Middle frontal gyrus (tissue), 1 donor: Measurements from ENCODE around the gene SLC2A4RG.

Source experiments
- DNase-seq: peaks from one replicate; pipeline ENCODE4 v3.0.0-alpha.2; 2015; ENCODE audit warnings: low spot score; ENCODE audit errors: extremely low spot score

SLC2A4RG gene

GRCh38 chr20:63752411-63753101 lies 13.0 kb downstream of the SLC2A4RG start:
- DNase-seq = no peak

GRCh38 chr20:63753381-63753780 lies 13.8 kb downstream of the SLC2A4RG start:
- no peak for DNase-seq

DNA sequence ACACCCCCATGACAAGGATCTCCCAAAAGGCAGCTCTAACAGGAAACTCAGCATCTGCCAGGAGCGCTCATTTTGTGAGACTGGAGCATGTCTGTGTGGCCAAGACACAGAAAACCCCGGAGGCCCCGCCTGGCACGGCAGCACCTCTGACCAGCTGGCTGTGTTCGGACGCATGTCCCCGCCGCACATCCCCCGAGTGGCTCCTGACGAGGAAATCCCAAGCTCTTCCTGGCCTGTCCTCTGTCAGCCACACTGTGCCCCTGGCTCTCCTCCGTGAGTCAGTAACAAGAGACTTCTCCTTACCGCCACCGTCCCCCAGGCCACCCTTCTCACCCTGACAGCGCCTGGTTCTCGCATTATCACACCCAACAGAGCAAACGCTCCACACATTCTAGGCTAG lies 14.4 kb downstream of the SLC2A4RG start:
- DNase-seq = no peak

DNA sequence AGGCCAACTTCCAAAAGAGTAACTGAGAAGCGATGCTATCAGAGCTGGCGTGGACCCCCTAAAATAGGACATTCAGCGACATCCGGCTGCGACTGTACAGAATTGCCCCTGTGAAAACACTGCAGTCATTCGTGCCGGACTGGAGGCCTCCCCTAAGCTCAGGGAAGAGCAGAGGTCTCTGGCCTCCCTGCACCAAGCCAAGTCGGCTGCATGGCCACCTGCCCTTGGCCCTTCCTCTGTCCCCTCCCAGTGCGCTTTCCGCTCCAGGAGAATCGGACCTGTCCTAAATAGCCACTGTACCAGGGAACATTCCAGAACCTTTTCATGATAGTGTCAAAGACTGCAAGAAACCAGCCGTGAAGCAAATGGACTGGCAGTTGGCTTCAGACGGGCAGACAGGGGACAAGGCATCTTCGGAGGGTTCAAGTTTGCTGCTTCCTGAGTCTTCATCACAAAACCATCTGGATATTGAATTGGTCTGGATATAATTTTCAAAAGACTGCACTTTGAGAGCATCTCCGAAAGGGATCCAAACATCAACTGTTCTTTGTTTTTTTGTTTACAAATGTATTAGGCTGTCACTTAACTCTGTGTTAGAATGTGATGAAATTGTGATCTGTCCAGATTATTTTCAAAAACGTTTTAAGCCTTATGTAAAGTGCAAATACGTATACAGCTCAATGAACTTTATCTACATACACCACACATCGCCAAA lies 16.5 kb downstream of the SLC2A4RG start:
- DNase-seq = no peak

DNA sequence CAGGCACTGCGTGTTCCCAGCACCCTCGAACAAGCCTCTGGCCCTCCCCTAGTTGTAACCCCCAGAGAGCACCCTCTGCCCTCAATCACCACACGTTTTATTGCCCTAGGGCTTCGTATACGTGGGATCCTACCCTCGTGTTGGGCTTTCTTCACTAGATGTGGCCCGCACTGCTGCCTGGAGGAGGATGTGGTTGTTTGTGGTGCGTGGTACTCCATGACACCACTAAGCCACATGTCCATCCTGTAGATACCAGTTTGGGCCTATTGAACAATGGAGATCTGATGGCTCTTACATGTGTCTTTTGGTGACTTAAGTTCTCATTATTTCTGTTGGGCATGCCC lies 17.0 kb downstream of the SLC2A4RG start:
- no peak for DNase-seq

GRCh38 chr20:63758152-63758551 lies 18.6 kb downstream of the SLC2A4RG start:
- no peak for DNase-seq

- no peak for DNase-seq
Measured at GRCh38 chr20:63759377-63759901, 19.9 kb downstream of the SLC2A4RG start.

DNA sequence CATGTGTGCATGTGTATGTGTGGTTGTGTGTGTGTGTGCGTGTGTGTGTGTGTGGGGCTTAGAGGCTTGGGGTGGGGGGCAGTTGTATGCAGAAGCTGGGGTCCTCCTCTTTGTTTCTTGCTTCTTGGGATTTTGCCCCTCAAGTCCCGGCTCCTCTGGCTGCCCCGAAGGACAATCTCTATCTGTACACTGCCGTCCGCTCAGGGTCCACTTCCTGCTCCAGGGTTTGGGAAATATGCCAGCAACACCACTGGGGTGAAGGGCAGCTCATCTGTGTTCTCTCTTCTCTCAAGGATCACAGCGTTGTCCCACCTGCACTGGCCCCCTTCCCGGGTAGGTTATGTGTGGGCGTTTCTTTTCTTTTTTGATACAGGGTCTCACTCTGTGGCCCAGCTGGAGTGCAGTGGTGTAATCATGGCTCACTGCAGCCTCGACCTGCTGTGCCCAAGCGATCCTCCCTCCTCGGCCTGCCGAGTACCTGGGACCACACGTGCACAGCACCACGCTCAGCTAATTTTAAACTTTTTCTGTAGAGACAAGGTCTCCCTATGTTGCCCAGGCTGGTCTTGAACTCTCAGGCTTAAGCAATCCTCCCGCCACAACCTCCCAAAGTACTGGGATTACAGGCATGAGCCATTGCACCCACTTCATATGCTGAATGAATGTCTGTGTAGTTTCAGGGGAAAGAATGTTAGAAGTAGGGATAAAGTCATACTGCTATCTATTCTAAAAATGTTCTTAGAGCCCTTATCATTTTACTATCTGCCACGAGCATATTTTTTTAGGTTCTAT lies 25.7 kb downstream of the SLC2A4RG start:
- DNase-seq = no peak

DNA sequence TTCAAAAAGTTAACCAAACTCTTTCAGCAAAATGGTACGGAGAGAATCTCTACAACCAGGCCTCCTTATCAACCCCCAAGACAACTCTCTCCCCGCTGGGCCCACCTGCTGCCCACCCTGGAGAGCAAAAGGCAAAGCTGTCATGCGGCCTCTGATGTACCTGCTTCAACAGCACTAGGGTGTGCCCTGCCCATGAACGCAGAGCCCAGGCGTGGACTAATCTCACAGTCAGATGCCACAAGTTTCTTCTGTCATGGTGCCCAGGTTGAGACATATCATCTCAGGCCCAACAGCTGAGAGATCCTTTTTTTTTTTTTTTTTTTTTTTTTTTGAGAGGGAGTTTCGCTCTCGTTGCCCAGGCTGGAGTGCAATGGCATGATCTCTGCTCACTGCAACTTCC lies 26.3 kb downstream of the SLC2A4RG start:
- no peak for DNase-seq

GRCh38 chr20:63766695-63767426 lies 27.3 kb downstream of the SLC2A4RG start:
- no peak for DNase-seq

DNA sequence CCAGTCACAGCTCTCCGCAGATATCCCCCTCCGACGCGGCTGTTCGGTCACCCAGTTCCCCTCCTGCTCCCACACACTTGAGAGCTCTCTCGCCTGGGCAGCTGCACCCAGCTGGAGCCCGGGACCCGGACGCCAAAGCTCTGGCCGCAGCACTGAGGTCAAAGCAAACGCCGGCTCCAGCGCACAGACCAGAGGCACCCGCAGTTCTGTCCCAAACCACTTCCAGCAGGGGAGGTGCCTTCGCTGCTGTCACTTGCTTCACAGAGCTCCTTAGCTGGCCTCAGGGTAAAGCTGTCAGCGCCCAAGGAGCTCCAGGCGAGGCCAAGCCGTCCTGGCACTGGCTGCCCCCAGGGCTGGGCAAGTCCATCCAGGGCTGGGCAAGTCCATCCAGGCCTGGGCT lies 27.9 kb downstream of the SLC2A4RG start:
- DNase-seq = no peak

- no peak for DNase-seq
Measured at GRCh38 chr20:63767886-63768285, 28.3 kb downstream of the SLC2A4RG start.

GRCh38 chr20:63768591-63769515 lies 29.3 kb downstream of the SLC2A4RG start:
- no peak for DNase-seq

DNA sequence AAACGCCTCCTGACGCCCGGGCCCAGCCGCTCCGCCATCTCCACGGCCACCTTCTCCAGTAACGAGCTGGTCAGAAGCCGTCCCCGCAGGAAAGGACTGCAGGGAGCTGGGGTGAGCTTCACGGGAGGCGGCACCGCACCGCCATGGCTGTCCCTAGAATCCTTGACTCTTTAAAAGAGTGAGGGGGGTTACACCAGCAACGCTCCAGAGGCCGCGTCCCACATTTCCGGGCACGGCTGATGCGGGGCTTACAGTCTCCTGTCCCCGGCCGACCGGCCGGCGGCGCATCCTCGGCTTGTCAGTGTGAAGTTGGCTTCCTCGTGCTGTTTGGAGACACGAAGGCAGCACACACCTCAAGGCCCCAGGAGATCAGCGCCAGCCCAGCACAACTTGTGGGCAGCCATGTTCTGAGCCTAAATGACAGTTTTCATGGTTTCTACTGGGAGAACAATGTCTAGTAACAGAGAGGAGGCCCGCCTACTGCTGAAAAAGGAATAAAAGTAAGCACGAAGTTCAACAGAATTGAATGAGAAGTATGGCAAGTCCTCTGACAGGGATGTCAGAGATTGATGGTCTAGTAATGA lies 30.4 kb downstream of the SLC2A4RG start:
- no peak for DNase-seq

DNA sequence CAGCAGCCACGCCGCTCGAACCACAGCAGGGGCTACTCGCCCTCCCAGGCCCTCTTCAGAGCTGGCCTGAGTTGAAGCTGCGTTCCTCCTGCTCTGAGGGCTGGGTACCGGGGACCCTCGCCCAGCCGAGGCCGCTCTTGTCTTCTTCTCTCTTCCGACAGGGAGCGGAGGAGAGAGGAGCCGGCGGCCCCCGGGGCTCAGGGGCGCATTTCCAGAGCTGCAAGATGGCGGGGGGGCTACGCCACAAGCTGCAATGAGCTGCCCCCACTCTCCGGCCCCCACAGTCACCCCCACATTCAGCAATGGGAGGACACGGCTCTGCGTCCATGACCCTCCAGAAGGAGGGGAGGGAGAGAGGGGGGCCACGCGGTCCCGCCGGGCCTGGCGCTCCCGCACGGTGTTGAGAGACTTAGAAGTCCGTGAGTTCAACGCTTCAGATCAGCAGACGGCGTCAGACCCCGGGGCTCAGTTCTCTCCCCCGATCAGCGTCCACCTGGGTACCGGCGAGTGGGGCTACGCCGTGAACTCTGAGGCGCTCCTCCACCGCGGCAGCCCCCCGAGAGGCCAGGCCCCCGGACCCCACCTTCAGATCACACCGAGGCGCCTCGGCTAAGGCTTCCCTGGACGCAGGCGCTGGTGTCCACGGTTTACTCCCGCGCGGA lies 31.6 kb downstream of the SLC2A4RG start:
- no peak for DNase-seq

DNA sequence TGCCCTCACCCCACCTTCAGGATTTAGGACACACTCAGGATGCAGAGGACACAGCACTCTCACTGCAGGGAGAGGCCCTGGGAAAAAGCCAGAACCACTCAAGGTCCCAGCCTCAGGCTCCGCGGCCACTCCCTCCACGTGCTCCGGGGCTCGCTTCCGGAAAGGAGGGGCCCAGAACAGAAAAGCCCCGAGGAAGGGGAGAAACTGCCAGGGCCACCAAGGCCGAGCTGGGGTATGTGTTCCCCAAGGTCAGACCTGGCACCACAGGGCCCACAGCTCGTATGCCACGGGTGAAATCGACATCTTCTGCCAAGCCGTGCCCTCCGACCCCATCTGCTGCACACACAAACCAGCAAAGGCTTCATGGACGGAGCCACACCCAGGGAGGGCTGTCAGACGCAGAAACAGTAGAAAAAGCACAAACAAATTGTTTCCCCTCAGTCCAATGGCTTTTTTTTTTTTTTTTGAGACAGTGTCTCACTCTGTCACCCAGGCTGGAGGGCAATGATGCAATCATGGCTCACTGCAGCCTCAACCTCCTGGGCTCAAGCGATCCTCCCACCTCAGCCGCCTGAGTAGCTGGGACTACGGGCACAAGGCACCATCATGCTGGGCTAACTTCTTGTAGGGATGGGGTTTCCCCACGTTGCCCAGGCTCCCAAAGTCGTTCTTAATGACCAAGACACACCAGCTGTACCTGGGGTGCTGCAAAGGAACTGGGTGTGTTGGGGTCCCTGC lies 33.4 kb downstream of the SLC2A4RG start:
- DNase-seq = no peak

DNA sequence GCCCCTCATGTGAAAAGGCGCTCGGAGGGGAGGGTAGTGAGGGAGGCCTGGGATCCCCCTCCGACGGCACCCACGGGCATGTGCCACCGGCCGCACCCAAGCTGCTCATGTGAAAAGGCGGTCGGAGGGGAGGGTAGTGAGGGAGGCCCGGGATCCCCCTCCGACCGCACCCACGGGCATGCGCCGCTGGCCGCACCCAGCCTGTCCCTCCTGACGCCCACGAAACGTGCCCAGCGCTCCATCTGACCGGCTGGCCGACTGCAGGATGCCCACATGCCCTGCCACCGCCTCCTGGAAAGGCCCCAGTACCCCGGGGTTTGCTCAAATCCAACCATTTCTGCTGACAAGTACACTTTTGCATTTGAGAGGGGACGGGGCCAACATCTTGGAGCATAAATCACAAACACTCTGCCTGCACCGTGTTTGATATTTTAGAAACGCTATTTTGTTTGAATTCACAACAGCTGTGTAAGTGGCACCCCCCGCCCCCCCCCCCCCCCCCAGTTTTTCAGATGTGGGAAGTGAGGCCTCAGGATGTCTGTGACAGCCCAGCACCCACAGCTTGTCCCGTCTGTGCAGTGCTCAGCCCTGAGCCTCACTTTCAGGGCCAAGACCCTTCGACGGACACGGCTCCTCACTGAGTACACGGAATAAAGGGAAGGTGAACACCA lies 34.1 kb downstream of the SLC2A4RG start:
- DNase-seq = no peak

DNA sequence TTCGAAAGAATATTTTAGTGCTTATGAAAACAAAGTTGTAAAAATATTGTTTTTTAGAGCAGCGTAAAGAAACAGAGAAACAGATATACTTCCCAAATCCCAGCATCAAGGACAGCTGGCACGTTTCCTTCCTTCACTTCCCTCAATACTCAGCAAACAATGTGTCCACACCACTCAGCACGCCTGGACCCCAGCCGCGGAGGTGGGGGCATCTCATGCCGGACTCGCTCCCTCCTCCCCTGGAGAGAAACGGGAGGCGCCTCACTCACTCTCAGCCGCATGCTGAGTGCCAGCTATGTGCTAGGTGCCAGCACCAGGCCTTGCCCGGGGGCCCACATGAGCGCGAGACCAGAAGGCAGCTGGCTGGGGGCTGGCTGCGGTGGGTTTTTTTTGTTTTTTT lies 34.7 kb downstream of the SLC2A4RG start:
- no peak for DNase-seq
